ENCODE data around the gene RTBDN. TPM values are rescaled to one million over a fixed set of nuclear protein-coding genes. Genes with fewer than 3 reads are reported as not detected.

RTBDN gene
- total RNA-seq, 4 donors from 2014 or later, result not detected

GRCh38 chr19:12840091-12841079 lies 6.0 kb upstream of the RTBDN start:
- Histone ChIP-seq H3K27me3 (peaks cover 80 to 90% (median 82%) of the 10 kb centered on the region in 3 donors), H3K4me1 (peaks cover 4 to 6% of the 10 kb centered on the region in 2 donors), H3K9me3 (no peaks in the 10 kb centered on the region), H3K36me3 (no peaks in the 10 kb centered on the region), H3K27ac (no peak overlapping the region), H3K4me3 (peak overlapping the region in 3 of 4 donors; percentile 21 to 36 (median 21))
- in situ Hi-C loops (cut with MboI; ENCODE audit: low sequenced_read_pairs in 4 of 4), result loop anchor here in 2 of 4 donors (10.0 kb wide), 1 partner anchor 76 kb away; no protein-coding TSS in a partner anchor
- DNase-seq (peak; percentile 15 to 52), ATAC-seq (peak; percentile 47 to 83)
- intact Hi-C loops (cut with DNase I; ENCODE audit: low total_unique reads), result no loop called here
- TF ChIP-seq POLR2A (IDR thresholded peaks at IDR 0.05) (no peak), CTCF (IDR thresholded peaks at IDR 0.05 in 4 of 5, conservative IDR thresholded peaks at IDR 0.05 in 1 of 5) (no peak)

- ATAC-seq (no peak), DNase-seq (no peak)
- no peaks in the 10 kb centered on the region for H3K36me3 ChIP-seq
- peaks cover 5 to 6% of the 10 kb centered on the region in 2 donors for H3K4me1 ChIP-seq
- H3K9me3 ChIP-seq, result no peaks in the 10 kb centered on the region
- in situ Hi-C loops (cut with MboI; ENCODE audit: low sequenced_read_pairs in 4 of 4) (no loop called here), intact Hi-C loops (cut with DNase I; ENCODE audit: low total_unique reads) (no loop called here)
- no peak overlapping the region for H3K27ac ChIP-seq
- TF ChIP-seq CTCF (IDR thresholded peaks at IDR 0.05 in 4 of 5, conservative IDR thresholded peaks at IDR 0.05 in 1 of 5) (no peak), POLR2A (IDR thresholded peaks at IDR 0.05) (no peak)
- H3K27me3 ChIP-seq, result peaks cover 89 to 97% (median 92%) of the 10 kb centered on the region in 3 donors
- H3K4me3 ChIP-seq, result peak overlapping the region in 1 of 4 donors; percentile 38
Observed at GRCh38 chr19:12838886-12839756, 4.7 kb upstream of the RTBDN start.

GRCh38 chr19:12838182-12838885 lies 4.0 kb upstream of the RTBDN start, which contains the start of gene MAST1:
TSS of gene MAST1 (plus strand) at chr19:12838515. CDS start at chr19:12838573, 58 bp downstream.
- intact Hi-C loops (cut with DNase I; ENCODE audit: low total_unique reads) (no loop called here), in situ Hi-C loops (cut with MboI; ENCODE audit: low sequenced_read_pairs in 4 of 4) (no loop called here)
- DNase-seq (no peak), ATAC-seq (peak in 1 of 2 donors; percentile 51)
- Histone ChIP-seq H3K4me3 (peak within 1 kb of the TSS in 3 of 4 donors; percentile 22 to 38 (median 36)), H3K9me3 (no peaks in the 10 kb centered on the region), H3K36me3 (no peaks in the 10 kb centered on the region), H3K27me3 (peaks cover 91 to 96% (median 92%) of the 10 kb centered on the region in 3 donors), H3K27ac (no peak within 1 kb of the TSS), H3K4me1 (peaks cover 6 to 9% of the 10 kb centered on the region in 2 donors)
- peak in 4 of 5 experiments; percentile 12 to 51 (median 42) for TF ChIP-seq CTCF (IDR thresholded peaks at IDR 0.05 in 4 of 5, conservative IDR thresholded peaks at IDR 0.05 in 1 of 5)
- TF ChIP-seq POLR2A (IDR thresholded peaks at IDR 0.05), result no peak

GRCh38 chr19:12837225-12837624 lies 2.8 kb upstream of the RTBDN start:
- no peak for ATAC-seq
- in situ Hi-C loops (cut with MboI; ENCODE audit: low sequenced_read_pairs in 4 of 4), result no loop called here
- no peak overlapping the region for H3K27ac ChIP-seq
- H3K36me3 ChIP-seq, result no peaks in the 10 kb centered on the region
- intact Hi-C loops (cut with DNase I; ENCODE audit: low total_unique reads), result no loop called here
- TF ChIP-seq POLR2A (IDR thresholded peaks at IDR 0.05) (no peak), CTCF (IDR thresholded peaks at IDR 0.05 in 4 of 5, conservative IDR thresholded peaks at IDR 0.05 in 1 of 5) (no peak)
- H3K27me3 ChIP-seq, result peaks cover 91 to 96% (median 92%) of the 10 kb centered on the region in 3 donors
- no peak for DNase-seq
- peaks cover 6 to 9% of the 10 kb centered on the region in 2 donors for H3K4me1 ChIP-seq
- no peak overlapping the region for H3K4me3 ChIP-seq
- H3K9me3 ChIP-seq, result no peaks in the 10 kb centered on the region

Measured in gastrocnemius medialis (tissue), 4 donors.